Erythroblast (primary cell): ENCODE data around the gene ENOX2.

ENCODE experiments used
- GATA1 ChIP-seq: IDR thresholded peaks from 2 replicates; pipeline ENCODE4 v1.6.1; 2011; ENCODE audit warnings: low read depth, mild to moderate bottlenecking, control low read depth, low read length, moderate library complexity
- POLR2A ChIP-seq: IDR thresholded peaks from 2 replicates; pipeline ENCODE4 v1.6.1; 2011; ENCODE audit warnings: mild to moderate bottlenecking, low read length

GRCh38 chrX:130772105-130772775 lies 130.8 kb downstream of the ENOX2 start:
- TF ChIP-seq POLR2A (no peak), GATA1 (no peak)
